WTC11 (cell line): ENCODE measurements around the gene IL1RAP. TPM values are rescaled to one million over a fixed set of nuclear protein-coding genes. Genes with fewer than 3 reads are reported as not detected.

Experiments used
- ATAC-seq: fragments of 200-7000 bp; cut with Tn5 transposase; 2 replicates; pipeline ENCODE4 v1.10.0; 2021; ENCODE audit warnings: mild to moderate bottlenecking, moderate library complexity
- CTCF ChIA-PET: fragments of 300-600 bp; sonication (Branson Sonifier 250); formaldehyde crosslinking; loops from one replicate; lab custom pipeline; 2021; ENCODE audit warnings: antibody characterized with exemption; lab: Charles Lee
- POLR2A ChIA-PET: fragments of 350-600 bp; sonication (Branson Sonifier 250); formaldehyde crosslinking; loops from one replicate; lab custom pipeline; 2021; ENCODE audit warnings: antibody characterized with exemption; lab: Charles Lee
- DNase-seq: peaks from one replicate; pipeline ENCODE4 v3.0.0; 2021; ENCODE audit warnings: low spot score
- H3K27ac Mint-ChIP-seq: 2 replicates; pipeline ENCODE4 v1.8.0; 2021; ENCODE audit warnings: mixed read lengths
- H3K27me3 Mint-ChIP-seq: 2 replicates; pipeline ENCODE4 v1.8.0; 2021; ENCODE audit warnings: low read depth, mild to moderate bottlenecking, moderate library complexity, mixed read lengths
- H3K36me3 Mint-ChIP-seq: 2 replicates; pipeline ENCODE4 v1.8.0; 2021; ENCODE audit warnings: mixed read lengths
- H3K4me1 Mint-ChIP-seq: 2 replicates; pipeline ENCODE4 v1.8.0; 2022; ENCODE audit warnings: mixed read lengths
- H3K4me3 Mint-ChIP-seq: 2 replicates; pipeline ENCODE4 v1.8.0; 2021; ENCODE audit warnings: mild to moderate bottlenecking, moderate library complexity, mixed read lengths
- H3K9me3 Mint-ChIP-seq: 2 replicates; pipeline ENCODE4 v1.8.0; 2021; ENCODE audit warnings: mixed read lengths
- AR ChIP-seq: fragments of 250-450 bp; sonication (Bioruptor Pico); IDR thresholded peaks from 2 replicates; pipeline ENCODE4 v1.9.0; 2021; ENCODE audit warnings: mild to moderate bottlenecking
- ARID4B ChIP-seq: sonication (generic); formaldehyde crosslinking; IDR thresholded peaks from 2 replicates; pipeline ENCODE4 v1.8.0; 2023; ENCODE audit warnings: missing genetic modification reagents, mild to moderate bottlenecking, borderline replicate concordance
- ATF6 ChIP-seq: sonication (generic); formaldehyde crosslinking; IDR thresholded peaks from 2 replicates; pipeline ENCODE4 v1.8.1; 2023; ENCODE audit warnings: mild to moderate bottlenecking, missing genetic modification reagents
- CDX4 ChIP-seq: fragments of 250-450 bp; sonication (Bioruptor Pico); IDR thresholded peaks from 2 replicates; pipeline ENCODE4 v1.9.0; 2021; ENCODE audit warnings: moderate library complexity, mild to moderate bottlenecking, inconsistent platforms, borderline replicate concordance
- CREB1 ChIP-seq: sonication (generic); formaldehyde crosslinking; IDR thresholded peaks from 2 replicates; pipeline ENCODE4 v1.8.0; 2023; ENCODE audit warnings: mild to moderate bottlenecking, missing genetic modification reagents
- EMX1 ChIP-seq: fragments of 250-450 bp; sonication (Bioruptor Pico); IDR thresholded peaks from 2 replicates; pipeline ENCODE4 v1.8.0; 2021; ENCODE audit warnings: mild to moderate bottlenecking
- FOXJ3 ChIP-seq: sonication (generic); formaldehyde crosslinking; IDR thresholded peaks from 2 replicates; pipeline ENCODE4 v1.9.0; 2021; ENCODE audit warnings: missing genetic modification reagents, mild to moderate bottlenecking, borderline replicate concordance
- IRF1 ChIP-seq: sonication (generic); formaldehyde crosslinking; IDR thresholded peaks from 2 replicates; pipeline ENCODE4 v1.8.0; 2023; ENCODE audit warnings: missing genetic modification reagents
- KAT7 ChIP-seq: sonication (generic); formaldehyde crosslinking; IDR thresholded peaks from 2 replicates; pipeline ENCODE4 v1.8.1; 2023; ENCODE audit warnings: missing genetic modification reagents, mild to moderate bottlenecking, borderline replicate concordance
- NFATC4 ChIP-seq: fragments of 250-450 bp; sonication (Bioruptor Pico); IDR thresholded peaks from 2 replicates; pipeline ENCODE4 v1.9.0; 2021; ENCODE audit warnings: mild to moderate bottlenecking
- PRRX2 ChIP-seq: fragments of 250-450 bp; sonication (Bioruptor Pico); IDR thresholded peaks from 2 replicates; pipeline ENCODE4 v1.8.0; 2021; ENCODE audit warnings: mild to moderate bottlenecking
- RORB ChIP-seq: fragments of 250-450 bp; sonication (Bioruptor Pico); IDR thresholded peaks from 2 replicates; pipeline ENCODE4 v1.9.0; 2021; ENCODE audit warnings: mild to moderate bottlenecking
- SMAD3 ChIP-seq: sonication (generic); formaldehyde crosslinking; IDR thresholded peaks from 2 replicates; pipeline ENCODE4 v1.8.0; 2022; ENCODE audit warnings: missing genetic modification reagents, mild to moderate bottlenecking, borderline replicate concordance
- SMAD4 ChIP-seq: sonication (generic); formaldehyde crosslinking; IDR thresholded peaks from 2 replicates; pipeline ENCODE4 v1.8.0; 2022; ENCODE audit warnings: mild to moderate bottlenecking, missing genetic modification reagents
- SP1 ChIP-seq: sonication (generic); formaldehyde crosslinking; conservative IDR thresholded peaks from 2 replicates; pipeline ENCODE4 v1.8.1; 2022; ENCODE audit warnings: missing genetic modification reagents
- TP53 ChIP-seq: sonication (generic); formaldehyde crosslinking; IDR thresholded peaks from 2 replicates; pipeline ENCODE4 v1.8.1; 2023; ENCODE audit warnings: mild to moderate bottlenecking, missing genetic modification reagents
- ZMAT4 ChIP-seq: fragments of 250-450 bp; sonication (Bioruptor Pico); IDR thresholded peaks from 2 replicates; pipeline ENCODE4 v1.9.0; 2021; ENCODE audit warnings: mild to moderate bottlenecking
- ZNF425 ChIP-seq: fragments of 250-450 bp; sonication (Bioruptor Pico); conservative IDR thresholded peaks from 2 replicates; pipeline ENCODE4 v1.9.0; 2021; ENCODE audit warnings: mild to moderate bottlenecking
- total RNA-seq: library from RNA; stranded (reverse); gene quantifications from 3 replicates; pipeline ENCODE4 v1.2.3, GENCODE V29; 2021

Gene IL1RAP
- total RNA-seq, 1 experiment from 2014 or later: 4.5 TPM

- Mint-ChIP-seq H3K9me3 (0 out of 2 replicates have a peak, but pooled peaks cover 3% of the 10 kb centered on the region), H3K4me3 (no peak overlapping the region), H3K27ac (no peak overlapping the region), H3K27me3 (no peaks in the 10 kb centered on the region), H3K4me1 (peaks cover 9% of the 10 kb centered on the region), H3K36me3 (no peaks in the 10 kb centered on the region)
- POLR2A ChIA-PET: no interaction called here
- CTCF ChIA-PET: no interaction called here
- TF ChIP-seq ZNF425: no peak
- no peak for TF ChIP-seq RORB (CRISPR knock-in tag)
- TF ChIP-seq PRRX2: no peak
- no peak for TF ChIP-seq SMAD4 (CRISPR knock-in tag)
- no peak for TF ChIP-seq SP1
- TF ChIP-seq EMX1 (CRISPR knock-in tag): no peak
- no peak for TF ChIP-seq AR (CRISPR knock-in tag)
- TF ChIP-seq CDX4 (CRISPR knock-in tag): no peak
- TF ChIP-seq ATF6 (CRISPR knock-in tag): no peak
- TF ChIP-seq SMAD3: no peak
- TF ChIP-seq KAT7: no peak
- no peak for TF ChIP-seq NFATC4
- no peak for TF ChIP-seq ZMAT4
- no peak for TF ChIP-seq TP53 (CRISPR knock-in tag)
- no peak for TF ChIP-seq ARID4B (CRISPR knock-in tag)
- no peak for TF ChIP-seq FOXJ3 (CRISPR knock-in tag)
- TF ChIP-seq CREB1 (CRISPR knock-in tag): no peak
- TF ChIP-seq IRF1 (CRISPR knock-in tag): no peak
- no peak for ATAC-seq
- DNase-seq: no peak
Observed at GRCh38 chr3:190617185-190617584, 103.3 kb downstream of the IL1RAP start.
